Progenitor cell of endocrine pancreas (in vitro differentiated cells): ENCODE data around the gene ILKAP. TPM values are rescaled to one million over a fixed set of nuclear protein-coding genes. Genes with fewer than 3 reads are reported as not detected.

Experiments used
- DNase-seq: peaks from one replicate; pipeline ENCODE4 v3.0.0; 2021; ENCODE audit warnings: low spot score; ENCODE audit not compliant: unreplicated experiment
- H3K27ac Mint-ChIP-seq: 2 replicates; pipeline ENCODE4 v1.8.0; 2021; ENCODE audit warnings: mild to moderate bottlenecking, moderate library complexity, mixed read lengths
- H3K27me3 Mint-ChIP-seq: 2 replicates; pipeline ENCODE4 v1.8.0; 2021; ENCODE audit warnings: mixed read lengths
- H3K36me3 Mint-ChIP-seq: 2 replicates; pipeline ENCODE4 v1.8.0; 2022; ENCODE audit warnings: mixed read lengths; ENCODE audit not compliant: insufficient read depth
- H3K4me1 Mint-ChIP-seq: 2 replicates; pipeline ENCODE4 v1.8.0; 2021; ENCODE audit warnings: low read depth, mixed read lengths
- H3K4me3 Mint-ChIP-seq: 2 replicates; pipeline ENCODE4 v1.8.0; 2021; ENCODE audit warnings: low read depth, mild to moderate bottlenecking, moderate library complexity, mixed read lengths
- H3K9me3 Mint-ChIP-seq: 2 replicates; pipeline ENCODE4 v1.8.0; 2021; ENCODE audit warnings: low read depth, mixed read lengths
- CTCF ChIP-seq: fragments of 200-600 bp; sonication (generic); IDR thresholded peaks from one replicate; pipeline ENCODE4 v1.5.0; 2021; ENCODE audit warnings: antibody characterized with exemption, mild to moderate bottlenecking; ENCODE audit not compliant: unreplicated experiment
- total RNA-seq: library from RNA; stranded (reverse); gene quantifications from 2 replicates; pipeline ENCODE4 v1.2.1, GENCODE V29; 2021

ILKAP gene
- total RNA-seq, 1 donor from 2014 or later = 56.3 TPM

GRCh38 chr2:238242731-238243495 lies 39.4 kb upstream of the ILKAP start:
- no peak for TF ChIP-seq CTCF
- Mint-ChIP-seq H3K4me1 (peaks cover 8% of the 10 kb centered on the region), H3K27me3 (peaks cover 3% of the 10 kb centered on the region), H3K36me3 (peaks cover 19% of the 10 kb centered on the region), H3K9me3 (no peaks in the 10 kb centered on the region), H3K4me3 (no peak overlapping the region), H3K27ac (no peak overlapping the region)
- DNase-seq = no peak

GRCh38 chr2:238241970-238242369 lies 38.5 kb upstream of the ILKAP start:
- TF ChIP-seq CTCF = no peak
- Mint-ChIP-seq H3K27me3 (peaks cover 3% of the 10 kb centered on the region), H3K27ac (peak overlapping the region; percentile 76), H3K9me3 (no peaks in the 10 kb centered on the region), H3K4me1 (peaks cover 8% of the 10 kb centered on the region), H3K4me3 (peak overlapping the region; percentile 72), H3K36me3 (peaks cover 13% of the 10 kb centered on the region)
- DNase-seq = no peak

- H3K4me3 Mint-ChIP-seq = peak overlapping the region; percentile 72
- peaks cover 7% of the 10 kb centered on the region for H3K27me3 Mint-ChIP-seq
- no peaks in the 10 kb centered on the region for H3K9me3 Mint-ChIP-seq
- H3K36me3 Mint-ChIP-seq = peaks cover 7% of the 10 kb centered on the region
- peaks cover 8% of the 10 kb centered on the region for H3K4me1 Mint-ChIP-seq
- DNase-seq = peak; percentile 71
- peak overlapping the region; percentile 76 for H3K27ac Mint-ChIP-seq
- TF ChIP-seq CTCF = peak; percentile 47
Observed at GRCh38 chr2:238240757-238241711, 37.5 kb upstream of the ILKAP start.

GRCh38 chr2:238239863-238240756 lies 36.6 kb upstream of the ILKAP start, which contains the start of gene HES6:
Gene HES6 (minus strand): TSS chr2:238240038. CDS start chr2:238239905, 133 bp downstream.
- peak; percentile 84 for DNase-seq
- peaks cover 8% of the 10 kb centered on the region for H3K4me1 Mint-ChIP-seq
- no peak for TF ChIP-seq CTCF
- peak within 1 kb of the TSS; percentile 98 for H3K27ac Mint-ChIP-seq
- peak within 1 kb of the TSS; percentile 78 for H3K4me3 Mint-ChIP-seq
- peaks cover 2% of the 10 kb centered on the region for H3K36me3 Mint-ChIP-seq
- H3K27me3 Mint-ChIP-seq = peaks cover 16% of the 10 kb centered on the region
- H3K9me3 Mint-ChIP-seq = no peaks in the 10 kb centered on the region
